GF-D8 (cell line): ENCODE measurements around the gene EPB41L1.

Source experiments
- DNase-seq: peaks from one replicate; lab custom pipeline; 2025; lab: John Stamatoyannopoulos, UW

Gene EPB41L1

GRCh38 chr20:36225666-36226065 lies 71.1 kb downstream of the EPB41L1 start:
- no peak for DNase-seq

GRCh38 chr20:36228770-36229169 lies 74.2 kb downstream of the EPB41L1 start:
- no peak for DNase-seq

DNA sequence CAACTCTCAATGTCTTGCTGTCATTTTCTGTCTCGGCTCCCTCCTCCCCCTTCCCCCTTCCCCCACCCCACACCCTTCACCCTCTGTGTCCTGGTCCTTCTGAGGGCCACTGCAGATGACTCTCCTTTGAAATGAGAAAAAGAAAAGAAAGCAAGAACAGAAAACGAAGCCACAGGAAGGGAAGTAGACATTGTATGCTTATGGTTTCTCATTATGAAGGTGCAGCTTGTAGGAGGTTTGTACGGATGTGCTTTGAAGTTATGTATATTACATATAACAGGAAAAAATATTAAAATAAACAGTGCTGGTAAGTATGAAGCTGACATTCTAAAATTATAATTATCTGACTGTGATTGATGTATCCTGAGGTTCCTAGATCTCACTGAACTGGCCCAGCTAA lies 75.5 kb downstream of the EPB41L1 start:
- DNase-seq, result no peak

DNA sequence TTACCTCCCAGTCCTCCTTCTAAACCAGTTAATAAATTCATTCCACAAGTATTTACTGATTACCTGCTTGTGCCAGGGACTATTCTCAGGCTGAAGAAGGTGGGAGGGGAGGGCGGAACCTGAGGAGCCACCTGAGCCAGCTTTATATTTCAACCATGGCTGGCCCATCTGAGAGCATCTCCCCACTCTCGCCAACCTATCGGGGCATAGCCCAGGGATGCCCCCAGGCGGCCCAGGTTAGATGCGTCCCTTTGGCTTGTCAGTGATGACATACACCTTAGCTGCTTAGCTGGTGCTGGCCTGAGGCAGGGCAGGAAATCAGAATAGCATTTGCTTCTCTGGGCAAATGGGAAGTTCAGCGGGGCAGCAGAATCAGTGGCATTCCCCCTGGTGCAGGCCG lies 76.8 kb downstream of the EPB41L1 start:
- no peak for DNase-seq

GRCh38 chr20:36234771-36235320 lies 80.3 kb downstream of the EPB41L1 start:
- DNase-seq, result no peak

DNA sequence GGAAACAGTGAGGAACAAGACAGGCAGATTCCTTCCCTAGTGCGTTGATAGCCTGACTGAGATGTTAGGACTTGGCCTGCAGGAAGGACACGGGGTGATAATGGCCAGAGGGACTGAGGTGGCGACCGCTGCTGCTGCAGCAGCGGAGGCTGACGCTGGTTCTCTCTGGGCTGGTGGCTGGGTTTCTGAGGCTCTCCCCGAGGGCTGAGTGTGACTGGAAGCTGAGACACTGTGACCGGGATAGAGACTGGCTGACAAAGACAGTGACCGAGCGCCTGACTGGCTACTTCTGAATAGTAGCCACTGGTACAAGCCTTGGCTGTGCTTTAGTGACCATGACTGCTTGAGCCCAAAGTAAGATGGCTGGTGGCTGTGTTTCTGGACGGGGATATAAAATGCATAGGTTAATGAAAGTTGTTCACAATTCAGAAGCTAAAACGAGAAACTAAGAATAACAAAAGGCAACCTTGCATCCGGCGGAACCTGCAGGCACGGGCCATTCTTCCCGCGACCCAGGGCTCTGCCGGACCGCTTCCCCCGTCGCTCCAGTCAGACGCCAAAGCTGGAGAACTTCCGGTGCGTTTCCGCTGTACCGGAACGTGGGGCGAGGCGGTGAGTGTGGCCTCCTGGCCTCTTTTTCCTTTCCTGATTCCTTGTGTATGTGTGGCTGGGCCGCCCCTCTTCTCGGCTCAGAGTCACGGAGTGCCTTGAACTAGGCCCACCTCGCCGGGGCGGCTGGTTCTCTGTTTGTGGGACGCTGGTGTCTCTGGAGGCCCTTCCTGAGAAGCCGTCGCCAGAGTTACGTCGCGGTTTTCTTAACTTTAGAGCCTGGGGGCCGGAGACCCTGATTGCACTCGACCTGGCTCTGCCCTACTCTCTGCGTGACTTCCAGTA lies 81.6 kb downstream of the EPB41L1 start, which contains the start of gene AAR2:
Gene AAR2, plus strand, starts transcription at position 587 of the 894 bp plus-strand sequence. CDS start 3,391 bp downstream, outside the sequence.
- DNase-seq, result peak; percentile 49

DNA sequence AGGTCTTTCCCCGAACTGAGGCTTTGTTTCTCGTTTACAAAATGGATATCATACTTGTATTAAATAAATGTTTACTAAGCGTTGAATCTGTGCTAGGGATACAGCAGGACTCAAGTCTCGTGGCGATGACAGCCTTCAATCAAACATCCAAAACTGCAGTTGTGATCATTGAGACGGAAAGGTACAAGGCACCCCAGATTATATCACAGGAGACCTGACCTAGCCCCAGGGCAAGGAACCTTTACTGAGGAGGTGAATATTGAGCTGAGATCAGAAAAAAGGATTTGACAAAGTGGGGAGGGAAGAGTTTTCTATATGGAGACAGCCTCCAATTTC lies 82.2 kb downstream of the EPB41L1 start:
- DNase-seq, result no peak

GRCh38 chr20:36237477-36237876 lies 82.9 kb downstream of the EPB41L1 start:
- DNase-seq, result no peak

DNA sequence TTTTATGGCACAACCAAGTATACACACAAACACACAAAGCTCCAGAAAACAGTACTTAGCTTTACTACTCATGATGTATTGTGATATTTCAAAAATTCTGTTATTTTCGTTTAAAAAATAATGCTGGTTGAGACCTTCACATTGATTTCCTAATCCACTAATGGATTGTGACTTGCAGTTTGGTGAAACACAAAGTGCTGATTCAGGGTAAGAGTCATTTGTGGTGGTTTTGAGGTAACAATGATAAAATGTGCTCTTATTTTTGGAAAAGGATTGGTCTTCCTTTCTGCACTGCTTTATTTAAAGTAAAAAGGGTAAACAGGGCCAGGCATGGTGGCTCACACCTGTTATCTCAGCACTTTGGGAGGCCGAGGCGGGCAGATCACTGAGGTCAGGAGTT lies 83.6 kb downstream of the EPB41L1 start:
- DNase-seq, result no peak

DNA sequence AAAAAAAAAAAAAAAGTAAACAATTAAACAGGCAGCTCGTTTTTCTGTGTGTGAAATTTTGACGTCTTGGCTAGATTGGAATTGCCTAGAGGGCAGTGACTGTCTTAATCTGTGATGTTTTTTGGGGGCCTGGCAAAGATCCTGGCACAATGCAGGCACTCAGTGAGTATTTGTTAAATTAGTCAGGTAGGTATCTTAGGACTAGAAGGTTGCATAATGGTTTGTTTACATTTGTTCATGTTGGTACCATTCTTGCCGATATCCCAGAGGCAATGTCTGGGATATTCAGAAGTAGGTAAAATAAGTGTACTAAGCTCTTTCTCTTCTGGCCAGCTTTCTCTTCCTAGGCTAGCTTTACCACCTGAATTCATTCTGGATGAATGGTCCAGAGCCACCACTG lies 84.2 kb downstream of the EPB41L1 start:
- no peak for DNase-seq

DNA sequence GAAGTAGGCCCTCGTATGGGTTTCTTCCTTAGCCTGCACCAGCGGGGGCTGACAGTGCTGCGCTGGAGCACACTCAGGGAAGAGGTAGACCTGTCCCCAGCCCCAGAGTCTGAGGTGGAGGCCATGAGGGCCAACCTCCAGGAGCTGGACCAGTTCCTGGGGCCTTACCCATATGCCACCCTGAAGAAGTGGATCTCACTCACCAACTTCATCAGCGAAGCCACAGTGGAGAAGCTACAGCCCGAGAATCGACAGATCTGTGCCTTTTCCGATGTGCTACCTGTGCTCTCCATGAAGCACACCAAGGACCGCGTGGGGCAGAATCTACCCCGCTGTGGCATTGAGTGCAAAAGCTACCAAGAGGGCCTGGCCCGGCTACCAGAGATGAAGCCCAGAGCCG lies 85.5 kb downstream of the EPB41L1 start:
- no peak for DNase-seq

DNA sequence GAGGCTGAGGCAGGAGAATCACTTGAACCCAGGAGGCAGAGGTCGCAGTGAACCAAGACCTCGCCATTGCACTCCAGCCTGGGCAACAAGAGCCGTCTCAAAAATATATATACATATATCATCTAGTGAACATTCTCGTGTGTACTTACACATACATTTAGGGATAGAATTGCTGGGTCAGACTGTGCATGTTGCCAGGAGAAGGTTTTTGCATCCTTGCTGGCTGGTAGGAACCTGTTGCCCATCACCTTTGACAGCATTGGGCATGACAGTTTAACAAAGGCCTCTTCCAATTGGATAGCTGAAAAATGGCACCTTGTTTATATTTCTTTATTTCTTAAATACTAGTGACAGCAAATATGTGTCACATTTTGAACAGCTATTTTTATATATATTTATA lies 87.1 kb downstream of the EPB41L1 start:
- DNase-seq, result no peak

GRCh38 chr20:36243726-36244125 lies 89.2 kb downstream of the EPB41L1 start:
- no peak for DNase-seq

GRCh38 chr20:36246401-36246800 lies 91.9 kb downstream of the EPB41L1 start:
- DNase-seq, result no peak

- no peak for DNase-seq
Measured at GRCh38 chr20:36248836-36249235, 94.3 kb downstream of the EPB41L1 start.

DNA sequence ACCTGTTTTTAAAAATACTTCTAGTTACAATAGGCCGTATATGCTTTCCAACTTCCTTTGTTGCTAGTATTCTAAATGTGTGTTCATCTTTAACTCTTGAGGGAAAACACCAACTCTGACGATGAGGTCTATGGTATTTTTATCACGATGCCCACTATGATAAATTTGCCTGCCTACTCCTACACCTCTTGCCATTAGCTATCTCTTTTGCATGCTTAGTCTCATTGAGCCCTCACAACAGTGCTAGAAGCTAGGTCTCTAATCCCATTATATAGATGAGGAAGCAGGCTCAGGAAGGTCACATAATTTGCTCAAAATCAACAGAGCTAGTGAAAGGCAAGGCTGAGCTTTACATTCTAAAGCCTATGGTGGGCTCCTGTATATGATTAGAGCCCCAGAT lies 94.9 kb downstream of the EPB41L1 start:
- no peak for DNase-seq

DNA sequence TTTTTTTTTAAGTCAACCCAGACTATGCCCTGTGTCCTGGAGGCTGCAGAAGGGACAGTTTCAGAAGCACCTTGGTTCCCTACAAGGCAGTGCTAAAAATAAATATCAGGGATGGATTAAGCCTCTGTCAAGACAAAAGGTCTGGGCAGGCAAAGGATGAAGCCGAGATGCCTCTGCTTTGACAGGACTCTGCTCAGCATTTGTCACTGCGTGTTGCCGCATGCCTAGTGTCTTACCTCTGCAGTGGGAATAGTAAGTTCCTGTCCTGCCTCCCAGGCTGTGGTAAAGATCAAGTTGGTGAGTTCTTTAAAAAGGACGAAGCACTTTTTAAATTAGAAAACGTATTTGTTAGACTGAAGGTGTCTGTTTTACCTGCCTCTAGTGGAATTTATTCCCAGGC lies 96.9 kb downstream of the EPB41L1 start:
- DNase-seq, result no peak

- no peak for DNase-seq
Measured at GRCh38 chr20:36252511-36252910, 98.0 kb downstream of the EPB41L1 start.

- DNase-seq, result no peak
Measured at GRCh38 chr20:36253036-36253435, 98.5 kb downstream of the EPB41L1 start.

DNA sequence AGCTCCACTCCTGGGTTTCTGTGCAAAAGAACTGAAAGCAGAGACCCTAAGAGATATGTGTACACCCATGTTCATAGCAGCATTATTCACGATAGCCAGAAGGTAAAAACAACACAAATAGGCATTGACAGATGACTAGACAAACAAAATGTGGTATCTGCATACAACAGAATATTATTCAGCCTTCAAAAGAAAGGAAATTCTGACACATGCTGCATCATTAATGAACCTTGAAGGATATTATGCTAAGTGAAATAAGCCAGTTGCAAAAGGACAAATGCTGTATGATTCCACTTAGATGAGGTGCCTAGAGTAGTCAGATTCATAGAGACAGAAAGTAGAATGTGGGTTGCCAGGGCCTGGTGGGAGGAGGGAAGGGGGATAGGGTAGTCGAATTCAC lies 99.5 kb downstream of the EPB41L1 start:
- no peak for DNase-seq

GRCh38 chr20:36255445-36255844 lies 100.9 kb downstream of the EPB41L1 start:
- no peak for DNase-seq

DNA sequence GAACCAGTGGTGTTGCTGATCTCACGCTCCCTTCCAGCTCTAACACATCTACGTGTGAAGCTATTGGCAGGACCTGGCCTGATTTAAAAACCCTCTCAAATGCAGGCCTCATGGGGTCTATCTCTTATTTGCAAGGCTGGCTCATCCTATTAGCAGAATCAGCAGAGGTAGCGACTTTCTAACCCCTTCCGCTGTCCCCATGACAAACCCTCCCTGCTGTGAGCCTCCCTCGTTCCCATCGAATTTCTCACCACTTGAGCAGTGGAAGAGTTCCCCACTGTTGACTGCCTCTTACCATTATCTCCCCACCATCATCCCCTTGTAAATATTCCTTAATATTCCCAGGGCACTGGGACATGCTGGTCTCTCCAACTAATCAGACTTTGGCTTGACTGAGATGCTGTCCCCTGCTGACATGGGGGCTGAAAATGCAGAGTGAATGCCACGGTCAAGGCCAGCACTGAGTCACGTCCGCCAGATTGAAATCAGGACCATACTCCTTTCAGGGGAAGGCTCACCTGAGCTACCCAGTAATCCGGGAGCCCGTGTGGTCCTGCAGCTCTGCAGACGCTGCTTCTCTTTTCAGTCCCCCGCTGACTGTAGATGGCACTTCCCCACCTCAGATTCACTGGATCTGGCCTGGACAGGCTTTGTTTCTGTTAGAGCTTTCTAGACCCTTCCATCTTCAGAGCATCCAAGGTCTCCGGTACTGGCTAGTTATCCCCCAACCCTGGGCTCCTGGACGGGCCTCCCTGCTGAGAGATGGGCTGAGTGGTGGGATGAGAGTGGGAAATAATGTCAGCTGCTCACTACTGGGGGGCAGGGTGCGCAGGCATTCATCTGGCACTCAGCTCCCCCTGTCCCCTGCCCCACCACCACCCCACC lies 104.9 kb downstream of the EPB41L1 start:
- no peak for DNase-seq

DNA sequence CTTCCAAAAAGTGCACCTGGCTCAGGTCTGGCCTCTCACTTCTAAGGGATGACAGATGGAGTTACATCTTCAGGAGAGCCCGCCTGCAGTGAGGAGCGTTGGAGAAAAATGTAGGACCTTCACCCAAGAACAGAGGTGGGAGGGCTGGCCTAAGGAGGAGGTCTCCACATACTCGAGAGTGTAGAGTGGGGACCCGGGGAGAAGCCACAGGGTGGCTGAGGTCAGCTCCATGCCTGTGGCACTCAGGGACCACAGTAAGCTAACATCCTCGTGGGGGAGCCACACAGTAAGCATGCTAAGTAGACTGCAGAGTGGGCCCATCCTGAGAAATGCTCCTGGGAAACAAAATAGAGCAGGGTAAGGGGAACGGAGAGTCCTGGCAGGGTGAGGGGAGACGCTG lies 105.8 kb downstream of the EPB41L1 start:
- DNase-seq, result no peak
